Activated gamma-delta T cell treated with anti-CD3 and anti-CD28 coated beads, Interleukin-2, amount 50 U/mL, for 16 hours (primary cell): ENCODE measurements around the gene VARS2.
"Not testable (repeated sequence)": the region's sequence is repeated elsewhere in the genome, so short reads cannot be mapped to it uniquely, and the experiment has no call there.

Experiments used
- DNase-seq: peaks from one replicate; pipeline ENCODE4 v3.0.0-alpha.2; 2020; ENCODE audit warnings: low read depth

Gene VARS2

DNA sequence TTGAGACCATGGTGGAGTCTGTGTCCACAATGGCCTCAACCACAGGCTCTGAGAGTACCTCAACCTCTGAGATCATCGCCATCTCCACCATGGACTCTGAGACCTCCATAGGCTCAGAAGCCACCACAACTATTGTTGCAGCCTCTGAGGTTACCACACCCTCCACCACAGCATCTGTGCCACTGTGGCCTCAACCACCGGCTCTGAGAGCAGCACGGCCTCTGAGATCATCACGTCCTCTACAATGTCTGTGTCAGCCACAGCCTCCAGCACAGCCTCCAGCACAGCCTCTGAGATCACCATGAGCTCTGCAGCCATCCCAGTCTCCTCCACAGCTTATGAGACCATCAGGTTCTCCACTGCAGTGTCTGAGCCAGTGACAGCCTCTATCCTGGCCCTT is 50.0 kb downstream of the VARS2 start:
- no peak for DNase-seq

DNA sequence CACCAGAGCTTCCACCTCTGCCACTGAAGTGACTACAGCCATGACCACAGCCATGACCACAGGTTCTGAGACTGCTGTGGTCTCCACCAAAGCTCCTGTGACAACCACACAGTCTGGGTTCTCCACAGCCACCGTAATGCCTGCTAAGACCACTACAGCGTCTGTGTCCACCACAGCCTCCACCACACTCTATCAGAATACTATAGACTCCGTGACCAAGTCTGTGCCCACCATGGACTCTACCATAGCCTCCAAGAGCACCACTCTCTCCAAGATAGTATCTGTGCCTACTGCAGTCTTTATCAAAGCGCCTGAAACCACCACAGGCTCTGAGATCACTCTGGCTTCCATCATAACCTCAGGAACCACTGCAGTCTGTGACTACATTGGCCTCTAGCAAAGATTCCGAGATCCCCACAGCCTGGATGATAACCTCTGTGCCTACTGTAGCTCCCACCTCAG is 51.1 kb downstream of the VARS2 start:
- DNase-seq: no peak

DNA sequence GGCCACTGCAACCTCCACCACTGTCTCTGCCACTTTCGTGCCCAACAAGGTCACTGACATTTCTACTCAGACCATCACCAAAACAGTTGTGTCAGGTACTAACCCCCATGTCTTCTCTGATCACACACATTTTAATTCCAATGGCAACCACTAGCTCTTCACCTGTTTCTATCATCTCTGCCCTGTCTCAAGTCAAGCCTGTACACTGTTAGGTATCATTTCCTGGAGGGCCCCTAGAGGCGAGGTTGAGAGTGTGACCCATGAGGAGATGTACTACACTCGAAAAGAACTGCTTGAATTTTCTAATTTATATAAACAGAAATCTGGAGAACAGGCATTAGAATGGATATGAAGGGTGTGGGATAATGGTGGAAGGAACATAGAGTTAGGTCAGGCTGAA is 52.1 kb downstream of the VARS2 start:
- no peak for DNase-seq

GRCh38 chr6:30969171-30969570 is 55.1 kb downstream of the VARS2 start:
- DNase-seq: not testable (repeated sequence)

GRCh38 chr6:30970946-30971345 is 56.9 kb downstream of the VARS2 start:
- DNase-seq: no peak

- DNase-seq: no peak
Measured at GRCh38 chr6:30972816-30973215, 58.8 kb downstream of the VARS2 start.

GRCh38 chr6:30974490-30975252 is 60.6 kb downstream of the VARS2 start:
- no peak for DNase-seq
